Thyroid gland (tissue), 4 donors: ENCODE results near the gene FOXRED1.

Experiments used
- CTCF ChIP-seq, 6 experiments: fragments of 200-600 bp in 3 of 6; fragments of 450-650 bp in 3 of 6; sonication (generic) in 3 of 6; IDR thresholded peaks; one replicate each; pipeline ENCODE4 v1.5.1; 2016 to 2019; ENCODE audit warnings: antibody characterized with exemption in 6 of 6, mild to moderate bottlenecking in 2 of 6, inconsistent platforms in 1 of 6, moderate library complexity in 1 of 6
- POLR2A ChIP-seq, 2 donors: fragments of 450-650 bp; IDR thresholded peaks; one replicate each; pipeline ENCODE4 v1.6.1; 2017; ENCODE audit warnings: antibody characterized with exemption in 2 of 2, mild to moderate bottlenecking in 2 of 2, moderate library complexity in 1 of 2

- TF ChIP-seq CTCF (IDR thresholded peaks at IDR 0.05), result no peak
- TF ChIP-seq POLR2A (IDR thresholded peaks at IDR 0.05), result no peak
Measured at GRCh38 chr11:126225295-126225665, 43.7 kb upstream of the FOXRED1 start.
